Ecto neural progenitor cell (in vitro differentiated cells): ENCODE data around the gene WAS.
"Not testable (repeated sequence)": the region's sequence is repeated elsewhere in the genome, so short reads cannot be mapped to it uniquely, and the experiment has no call there.

Source experiments
- DNase-seq: peaks from one replicate; pipeline ENCODE4 v3.0.0-alpha.2; 2018; ENCODE audit warnings: low spot score

The WAS gene

DNA sequence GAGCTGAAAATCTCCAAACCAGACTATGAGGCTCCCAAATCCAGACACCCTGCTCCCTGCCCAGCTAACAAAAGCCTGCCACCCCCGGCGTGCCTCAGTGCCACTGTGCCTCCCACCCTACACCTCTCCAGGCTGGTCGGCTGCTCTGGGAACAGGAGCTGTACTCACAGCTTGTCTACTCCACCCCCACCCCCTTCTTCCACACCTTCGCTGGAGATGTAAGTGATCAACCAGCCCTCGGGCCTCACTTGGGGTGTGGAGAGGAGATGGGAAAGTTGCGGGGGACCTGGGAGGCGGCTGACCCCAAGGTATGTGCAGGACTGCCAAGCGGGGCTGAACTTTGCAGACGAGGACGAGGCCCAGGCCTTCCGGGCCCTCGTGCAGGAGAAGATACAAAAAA, 1.8 kb downstream of the WAS start:
- no peak for DNase-seq

DNA sequence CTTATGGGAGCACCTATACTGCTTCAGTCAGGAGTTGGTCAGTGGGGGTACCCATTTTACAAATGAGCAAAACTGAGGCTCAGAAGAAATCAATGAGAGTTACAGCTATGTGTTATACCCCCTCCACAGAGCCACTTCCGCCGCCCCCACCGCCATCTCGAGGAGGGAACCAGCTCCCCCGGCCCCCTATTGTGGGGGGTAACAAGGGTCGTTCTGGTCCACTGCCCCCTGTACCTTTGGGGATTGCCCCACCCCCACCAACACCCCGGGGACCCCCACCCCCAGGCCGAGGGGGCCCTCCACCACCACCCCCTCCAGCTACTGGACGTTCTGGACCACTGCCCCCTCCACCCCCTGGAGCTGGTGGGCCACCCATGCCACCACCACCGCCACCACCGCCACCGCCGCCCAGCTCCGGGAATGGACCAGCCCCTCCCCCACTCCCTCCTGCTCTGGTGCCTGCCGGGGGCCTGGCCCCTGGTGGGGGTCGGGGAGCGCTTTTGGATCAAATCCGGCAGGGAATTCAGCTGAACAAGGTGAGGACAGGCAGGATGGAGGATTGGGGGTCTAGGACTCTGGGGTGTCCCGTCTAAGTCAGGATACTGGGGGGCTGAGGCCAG, 5.0 kb downstream of the WAS start:
- DNase-seq = no peak

DNA sequence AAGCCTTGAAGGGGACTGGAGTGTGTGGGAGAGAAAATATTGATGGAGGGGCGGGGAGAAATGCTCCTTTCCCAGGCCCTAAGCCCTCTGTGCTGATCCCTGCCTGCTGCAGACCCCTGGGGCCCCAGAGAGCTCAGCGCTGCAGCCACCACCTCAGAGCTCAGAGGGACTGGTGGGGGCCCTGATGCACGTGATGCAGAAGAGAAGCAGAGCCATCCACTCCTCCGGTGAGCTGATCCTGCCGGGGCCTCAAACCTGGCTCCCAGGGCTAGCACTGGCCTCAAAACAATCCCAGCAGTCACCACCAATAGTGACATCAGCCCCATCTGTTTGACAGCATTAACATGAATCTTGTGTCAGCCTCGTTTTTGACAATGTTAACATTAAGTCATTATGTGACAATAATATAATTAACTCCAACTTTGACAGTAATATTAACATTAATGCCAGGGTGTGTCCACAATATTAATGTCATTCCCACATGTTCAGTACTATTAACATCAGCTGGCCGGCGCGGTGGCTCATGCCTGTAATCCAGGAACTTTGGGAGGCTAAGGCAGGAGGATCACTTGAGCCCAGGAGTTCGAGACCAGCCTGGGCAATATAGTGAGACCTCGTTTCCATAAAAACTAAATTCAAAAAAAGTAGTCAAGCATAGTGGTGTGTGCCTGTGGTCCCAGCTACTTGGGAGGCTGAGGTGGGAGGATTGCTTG, 5.8 kb downstream of the WAS start:
- no peak for DNase-seq

DNA sequence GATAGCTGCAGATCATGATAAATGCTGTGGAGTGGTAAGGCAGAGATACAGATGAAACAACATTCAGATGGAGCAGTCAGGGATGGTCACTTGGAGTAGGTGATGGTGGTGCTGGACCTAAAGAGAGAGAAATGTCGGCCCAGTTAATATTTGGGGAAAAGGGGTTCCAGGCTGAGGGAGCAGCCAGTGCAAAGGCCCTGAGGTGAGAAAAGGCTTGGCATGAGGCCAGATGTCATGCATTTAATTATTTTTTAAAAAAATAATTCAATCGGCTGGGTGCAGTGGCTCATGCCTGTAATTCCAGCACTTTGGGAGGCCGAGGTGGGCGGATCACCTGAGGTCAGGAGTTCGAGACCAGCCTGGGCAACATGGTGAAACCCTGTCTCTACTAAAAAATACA, 8.1 kb downstream of the WAS start:
- not testable (repeated sequence) for DNase-seq

DNA sequence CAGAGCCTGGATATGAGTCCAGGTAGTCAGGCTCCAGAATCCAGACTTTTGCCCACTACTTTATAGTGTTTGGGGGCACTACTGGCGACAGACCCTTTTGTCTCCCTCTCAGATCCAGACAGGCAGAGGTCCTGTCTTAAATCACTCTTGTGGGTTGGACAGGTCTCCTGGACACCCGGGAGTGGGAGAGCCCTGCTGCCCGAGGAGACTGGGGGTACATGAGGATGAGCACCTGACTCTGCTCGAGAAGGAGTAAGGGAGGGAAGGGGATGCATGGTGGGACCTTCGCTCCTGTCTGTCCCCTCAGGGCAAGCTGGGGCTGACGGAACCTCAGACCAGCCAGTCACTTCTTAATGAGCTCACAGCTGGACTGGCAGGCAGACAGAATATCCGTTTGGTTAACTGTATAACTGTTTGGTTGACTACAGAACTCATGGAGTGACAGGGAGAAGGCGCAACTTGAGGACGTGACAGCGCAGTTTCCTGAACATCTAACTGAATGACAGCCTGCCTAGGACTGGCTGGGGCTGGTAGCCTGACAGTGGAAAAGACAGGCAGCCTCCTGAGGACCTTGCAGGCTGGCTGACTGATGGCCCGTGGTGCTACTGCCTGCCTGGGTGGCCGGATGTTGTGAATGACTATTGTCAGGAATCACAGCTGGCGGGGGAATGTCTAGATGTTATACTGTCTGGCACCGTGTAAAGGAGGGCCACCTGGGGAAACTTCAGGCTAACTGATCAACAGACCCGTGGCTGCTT, 11.4 kb downstream of the WAS start:
- no peak for DNase-seq

DNA sequence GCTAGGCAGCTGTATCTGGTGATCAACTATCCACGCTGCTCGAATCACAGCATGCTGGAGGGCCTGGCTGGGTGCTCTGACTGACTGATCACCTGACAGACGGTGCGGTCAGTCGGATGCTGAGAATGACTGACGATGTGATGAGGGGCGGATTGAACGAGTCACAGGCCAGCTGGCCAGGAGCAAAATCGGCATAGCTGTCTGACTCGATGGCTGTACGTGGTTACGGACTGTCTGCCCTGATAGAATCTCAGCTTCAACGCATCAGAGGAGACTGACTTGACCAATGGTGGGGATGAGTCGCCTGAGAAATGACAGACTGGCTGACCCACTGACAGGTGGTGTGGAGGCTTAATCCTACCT, 11.9 kb downstream of the WAS start:
- DNase-seq = no peak

DNA sequence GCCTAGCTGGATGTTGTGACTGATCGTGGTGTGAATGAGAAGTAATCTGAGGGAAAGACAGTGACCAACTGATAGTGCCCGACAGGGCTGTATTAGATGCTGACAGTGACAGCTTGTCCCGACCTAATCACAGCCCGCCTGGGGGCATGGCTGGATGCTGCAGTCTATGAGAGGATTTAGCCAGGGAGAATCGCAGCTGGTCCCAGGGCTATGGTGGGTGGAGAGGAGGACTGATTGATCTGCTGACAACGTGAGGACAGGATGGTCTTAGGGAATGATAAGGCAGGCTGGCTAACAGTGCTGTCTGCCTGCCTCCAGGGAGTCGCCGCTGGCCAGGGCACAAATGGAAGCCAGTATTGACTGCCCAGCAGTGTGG, 12.3 kb downstream of the WAS start:
- no peak for DNase-seq

DNA sequence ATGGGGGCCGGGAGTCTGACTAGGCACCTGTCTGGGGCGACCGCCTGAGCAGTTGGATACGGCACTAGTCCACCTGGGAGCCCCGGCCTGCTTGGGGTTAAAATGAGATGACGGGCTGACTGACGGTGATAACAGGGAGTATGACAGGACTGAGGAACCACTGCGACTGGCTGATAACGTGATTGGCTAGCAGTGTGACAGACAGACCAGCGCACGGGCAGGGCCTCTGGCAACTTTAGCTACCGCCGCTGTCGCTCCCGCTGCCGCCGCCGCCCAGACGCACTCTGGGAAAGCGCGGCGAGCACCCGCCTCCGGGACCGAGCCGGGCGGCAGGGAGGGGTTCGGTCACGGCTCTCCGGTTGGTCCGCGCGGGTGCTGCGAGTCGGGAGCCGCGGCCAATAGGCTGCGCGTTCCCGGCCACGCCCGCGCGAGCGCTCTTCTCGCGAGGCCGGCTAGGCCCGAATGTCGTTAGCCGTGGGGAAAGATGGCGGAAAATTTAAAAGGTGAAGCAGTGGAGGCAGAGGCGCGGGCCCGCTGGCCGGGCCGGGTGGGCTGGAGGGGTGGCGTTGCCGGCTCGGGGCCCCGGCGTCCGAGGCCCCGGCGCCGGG, 12.8 kb downstream of the WAS start, which contains the start of gene SUV39H1:
SUV39H1 (plus strand) TSS at position 434 of the 608 bp plus-strand sequence; CDS start at position 485, 51 bp downstream.
- DNase-seq = peak; percentile 87

DNA sequence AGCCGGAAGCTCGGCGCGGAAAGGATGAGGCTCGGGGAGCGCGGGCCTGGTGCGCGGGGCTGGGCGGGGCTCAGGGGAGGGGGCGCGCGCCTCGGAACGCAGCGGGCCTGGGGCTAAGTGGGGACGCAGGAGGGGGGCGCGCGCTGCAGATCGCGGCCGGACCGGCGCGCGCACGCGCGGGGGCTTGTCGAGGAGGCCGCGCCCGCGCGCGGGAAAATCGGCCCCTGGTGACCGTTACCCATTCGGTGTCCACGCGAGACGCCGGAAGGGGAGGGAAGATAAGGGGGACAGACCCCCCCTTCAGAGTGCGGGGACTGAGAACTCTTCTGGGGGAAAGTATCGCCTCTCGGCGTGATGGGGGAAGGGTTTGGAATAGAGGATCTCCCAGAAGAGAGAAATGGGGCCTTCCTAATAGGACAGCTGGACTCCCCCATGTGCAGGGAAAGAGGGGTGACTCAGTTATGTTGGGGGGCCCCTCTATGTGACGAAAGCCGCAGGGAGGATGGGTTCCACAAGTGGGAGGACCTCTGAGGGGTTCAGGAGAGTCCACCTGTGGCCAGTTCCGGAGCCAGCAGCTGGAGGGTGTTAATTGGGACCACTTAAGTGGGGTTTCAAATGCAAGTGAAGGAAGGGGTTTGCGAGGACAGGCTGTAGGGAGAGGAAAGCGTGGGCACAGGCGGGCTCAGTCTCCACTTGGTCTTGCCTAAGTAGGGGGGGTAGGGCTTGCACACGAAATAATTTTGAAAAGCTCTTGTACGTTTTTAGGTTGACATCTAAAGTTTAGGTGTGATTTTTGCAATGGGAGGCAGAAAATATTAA, 13.5 kb downstream of the WAS start:
- peak; percentile 72 for DNase-seq

DNA sequence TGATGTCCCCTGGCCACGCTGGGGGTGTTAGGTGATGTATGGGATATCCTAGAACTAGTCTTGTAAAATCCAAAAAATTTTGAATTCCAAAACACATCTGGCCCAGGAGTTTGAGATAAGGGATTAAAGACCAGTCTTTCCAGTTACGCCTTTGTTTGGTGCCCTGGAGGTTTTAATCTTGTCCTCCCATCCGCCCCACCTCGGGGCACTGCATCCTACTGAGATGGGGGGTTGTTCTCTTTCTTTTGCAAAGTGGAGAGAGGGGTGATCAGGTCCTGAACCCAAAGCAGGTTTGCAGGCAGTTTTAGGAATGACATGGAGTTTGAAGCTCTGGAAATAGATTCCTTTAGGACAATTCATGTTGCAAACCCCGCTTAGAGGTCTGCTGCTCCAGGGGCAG, 14.7 kb downstream of the WAS start:
- no peak for DNase-seq

DNA sequence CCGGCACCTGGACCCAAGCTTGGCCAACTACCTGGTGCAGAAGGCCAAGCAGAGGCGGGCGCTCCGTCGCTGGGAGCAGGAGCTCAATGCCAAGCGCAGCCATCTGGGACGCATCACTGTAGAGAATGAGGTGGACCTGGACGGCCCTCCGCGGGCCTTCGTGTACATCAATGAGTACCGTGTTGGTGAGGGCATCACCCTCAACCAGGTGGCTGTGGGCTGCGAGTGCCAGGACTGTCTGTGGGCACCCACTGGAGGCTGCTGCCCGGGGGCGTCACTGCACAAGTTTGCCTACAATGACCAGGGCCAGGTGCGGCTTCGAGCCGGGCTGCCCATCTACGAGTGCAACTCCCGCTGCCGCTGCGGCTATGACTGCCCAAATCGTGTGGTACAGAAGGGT, 16.6 kb downstream of the WAS start:
- no peak for DNase-seq

DNA sequence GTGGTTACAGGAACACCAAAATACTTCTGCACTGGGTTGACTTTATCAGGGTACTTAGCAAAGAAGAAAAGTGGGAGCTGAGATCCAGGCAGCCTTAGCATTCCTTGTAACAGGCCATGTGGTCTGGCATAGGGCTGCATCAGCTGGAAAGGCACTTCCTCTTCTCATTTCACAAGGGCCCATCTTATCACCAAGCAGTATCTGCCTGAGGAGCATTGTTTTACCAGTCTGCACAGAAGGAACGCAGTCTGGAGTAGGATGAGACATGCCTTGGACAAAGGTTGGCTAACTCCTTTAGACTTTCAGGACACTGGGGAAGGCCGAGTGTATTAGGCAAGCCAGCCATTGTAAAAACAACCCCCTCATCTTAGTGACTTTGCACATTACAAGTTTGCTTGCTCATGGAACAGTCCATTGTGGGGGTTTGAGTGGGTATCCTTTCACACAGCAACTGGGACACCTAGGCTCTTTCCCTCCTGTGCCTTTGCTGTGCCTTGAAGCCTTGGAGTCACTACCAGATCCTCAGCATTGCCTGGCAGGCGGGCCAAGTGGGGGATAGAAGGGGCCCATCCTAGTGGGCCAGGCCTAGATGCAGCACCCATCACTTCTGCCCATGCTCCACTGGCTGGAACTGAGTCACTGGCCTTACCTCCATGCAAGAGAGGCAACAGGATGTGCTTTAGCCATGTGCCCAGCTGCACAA, 17.5 kb downstream of the WAS start:
- no peak for DNase-seq

DNA sequence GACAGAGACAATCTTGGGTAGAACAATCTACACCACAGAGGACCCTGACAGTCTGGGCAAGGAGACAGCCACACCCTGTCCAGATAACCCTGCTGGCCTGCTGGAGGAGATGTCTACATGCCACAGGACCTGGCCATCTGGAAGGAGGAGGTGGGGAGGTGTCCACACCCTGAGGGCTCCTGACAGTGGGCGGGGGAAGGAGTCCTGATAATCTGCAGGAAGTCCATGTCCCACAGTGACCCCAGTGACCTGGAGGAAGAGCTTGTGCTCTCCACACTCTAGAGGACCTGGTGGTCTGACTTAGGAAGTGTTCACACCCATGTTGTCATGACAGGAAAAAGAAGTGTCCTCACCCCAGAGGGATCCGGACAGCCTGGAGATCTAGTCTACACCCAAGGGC, 18.4 kb downstream of the WAS start:
- no peak for DNase-seq

DNA sequence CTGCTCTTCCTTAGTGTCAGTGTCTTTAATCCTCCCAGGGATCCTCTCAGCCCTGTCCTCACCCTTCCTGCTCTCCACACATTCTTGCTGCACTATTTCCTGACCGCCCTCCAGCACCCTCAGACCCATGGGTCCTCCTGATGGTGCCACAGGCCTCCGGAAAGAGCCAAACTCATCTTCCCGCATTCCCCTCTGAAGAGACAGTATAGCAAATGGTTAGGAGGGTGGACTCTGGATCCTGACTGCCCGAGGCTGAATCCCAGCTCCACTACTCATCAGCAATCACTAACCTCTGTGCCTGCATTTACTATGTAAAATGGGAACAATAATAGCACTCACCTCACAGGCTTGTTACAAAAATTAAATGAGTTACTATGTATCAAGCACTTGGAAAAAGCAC, 19.1 kb downstream of the WAS start:
- no peak for DNase-seq

DNA sequence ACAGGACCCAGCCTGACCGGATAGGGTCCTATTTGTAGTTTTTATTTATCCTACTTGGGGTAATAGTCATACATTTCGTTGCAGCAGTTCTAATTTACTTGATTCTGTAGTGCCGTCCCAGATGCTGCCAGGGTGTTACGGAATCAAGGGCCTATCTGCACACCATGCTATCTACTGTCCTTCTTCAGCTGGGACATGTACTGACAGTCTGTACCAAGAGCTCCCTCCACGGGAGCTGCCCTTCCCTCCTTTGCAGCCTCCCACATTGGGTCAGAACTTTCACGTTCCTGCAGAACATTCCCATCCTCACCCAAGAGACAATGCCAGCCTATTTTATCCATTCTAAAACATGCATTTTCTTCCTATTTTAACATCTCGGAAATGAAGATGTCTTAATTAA, 19.6 kb downstream of the WAS start:
- no peak for DNase-seq

DNA sequence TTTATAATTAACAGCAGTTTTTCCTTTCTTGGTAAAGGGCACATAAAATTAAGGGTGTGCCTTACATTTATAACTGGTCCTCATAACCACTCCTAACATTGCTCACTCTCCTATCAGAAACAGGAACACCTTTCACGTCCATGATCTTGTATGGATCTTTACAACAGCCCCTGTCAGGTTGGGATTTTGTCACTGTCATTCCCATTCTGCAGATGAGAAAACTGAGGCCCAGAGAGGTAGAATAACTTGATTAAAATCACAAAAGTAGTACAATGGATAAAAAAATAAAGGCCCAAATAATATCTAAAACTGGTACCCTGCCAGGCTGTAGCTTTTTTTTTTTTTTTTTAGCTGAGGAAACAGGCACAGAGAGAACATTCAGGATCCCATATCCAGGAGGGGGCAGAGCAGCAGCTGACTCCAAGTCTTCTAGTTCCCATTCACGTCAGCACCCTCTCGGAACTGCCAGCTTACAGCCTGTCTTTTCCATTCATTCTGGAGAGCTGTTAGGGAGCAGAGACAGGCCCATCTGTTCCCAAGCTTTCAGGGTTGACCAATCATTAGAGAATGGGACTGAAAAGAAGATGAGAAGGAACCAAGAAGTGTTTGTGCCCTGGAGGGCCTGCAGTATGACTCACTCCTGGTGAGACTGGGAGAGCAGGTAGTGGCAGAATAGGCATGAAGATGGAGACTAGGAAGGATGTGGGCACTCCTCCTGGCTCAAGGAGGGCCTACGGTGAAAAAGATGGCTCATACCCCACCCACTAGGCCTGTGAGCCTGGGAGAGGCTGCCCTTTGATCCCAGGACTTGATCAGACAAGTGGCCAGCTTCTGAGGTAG, 20.3 kb downstream of the WAS start:
- DNase-seq = no peak

DNA sequence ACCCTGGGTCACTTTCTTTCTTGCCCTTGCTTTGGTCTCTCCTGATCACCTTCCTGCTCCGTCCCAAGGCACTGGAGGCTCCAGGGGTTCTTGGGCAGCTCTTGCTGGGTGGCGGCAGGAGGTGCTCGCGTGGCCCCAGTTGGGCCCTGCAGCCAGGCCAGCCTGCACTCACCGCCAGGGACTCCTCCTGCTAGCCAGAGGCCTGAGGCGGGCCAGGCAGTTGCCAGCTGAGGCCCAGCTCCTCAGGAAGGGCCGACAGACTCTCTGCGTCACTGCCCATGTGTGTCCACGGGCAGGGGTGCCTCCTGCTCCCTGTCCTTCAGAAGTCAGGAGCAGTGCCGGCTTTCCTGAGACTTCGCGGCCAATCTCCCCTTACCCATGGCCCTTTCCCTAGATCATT, 22.3 kb downstream of the WAS start:
- no peak for DNase-seq

DNA sequence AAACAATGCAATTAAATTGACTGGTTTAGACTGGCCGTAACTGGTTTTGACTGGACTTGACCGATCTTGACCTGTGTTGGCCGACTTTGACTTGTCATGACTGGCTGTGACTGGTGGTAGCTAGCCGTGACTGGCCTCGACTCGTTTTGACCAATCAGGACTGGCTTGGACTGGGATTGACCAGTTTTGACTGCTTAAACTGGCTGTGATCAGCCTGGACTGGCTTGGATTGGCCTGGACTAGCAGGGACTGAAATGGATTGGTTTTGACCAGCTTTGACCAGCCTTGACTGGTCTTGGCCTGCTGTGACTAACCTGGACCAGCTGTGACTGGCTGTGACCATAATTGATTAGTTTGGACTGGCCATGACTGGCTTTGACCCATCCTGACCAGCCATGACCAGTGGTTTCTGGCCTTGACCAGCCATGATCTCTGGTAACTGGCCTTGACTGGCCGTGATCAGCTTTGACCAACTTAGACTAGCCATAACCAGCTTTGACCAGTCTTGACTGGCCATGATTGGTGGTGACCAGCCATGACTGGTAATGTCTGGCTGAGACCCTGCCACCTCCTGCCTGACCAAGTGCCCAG, 26.0 kb downstream of the WAS start:
- no peak for DNase-seq

DNA sequence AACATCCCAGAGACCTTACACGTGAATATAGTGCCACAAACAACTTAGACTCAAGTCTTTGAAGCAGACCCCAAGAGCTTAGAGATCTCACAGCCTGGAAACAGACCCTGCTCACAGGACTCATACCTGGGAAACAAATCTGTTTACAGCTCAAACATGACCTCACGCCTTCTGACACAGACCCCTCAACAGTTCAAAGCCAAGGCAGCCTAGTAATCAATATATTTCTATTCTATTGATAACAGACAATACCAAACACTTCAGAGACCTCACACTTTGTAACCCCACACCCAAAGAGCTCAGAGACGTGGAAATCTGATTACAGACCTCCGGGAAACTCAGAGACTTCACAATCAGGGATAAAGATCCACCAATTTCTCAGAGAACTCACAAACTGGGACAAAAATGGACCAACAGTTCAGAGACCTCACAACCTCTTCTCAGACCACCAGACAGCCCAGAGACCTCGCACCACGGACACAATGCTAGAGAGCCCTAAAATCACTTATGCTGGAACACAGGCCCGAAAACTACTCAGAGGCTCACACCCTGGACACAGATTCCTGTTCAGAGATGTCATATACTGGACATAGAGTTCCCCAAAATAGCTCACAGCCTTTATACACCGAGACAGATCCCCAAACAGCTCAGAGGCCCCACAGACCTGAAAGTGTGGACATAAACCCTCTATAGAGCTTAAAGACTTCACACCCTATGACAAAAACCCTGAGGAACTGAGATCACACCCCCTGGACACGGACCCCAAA, 27.7 kb downstream of the WAS start:
- no peak for DNase-seq
